ENCODE results near the gene CHP2. TPM values are rescaled to one million over a fixed set of nuclear protein-coding genes. Genes with fewer than 3 reads are reported as not detected.

Gene CHP2
- total and polyA plus RNA-seq, 2 donors from 2014 or later, result 6.8 TPM; not detected in 1

- intact Hi-C loops (cut with DNase I), result no loop called here
- H3K36me3 ChIP-seq (ENCODE audit: control insufficient read depth in 2 of 3, insufficient read depth in 3 of 3, low read length in 3 of 3), result no peaks in the 10 kb centered on the region
- H3K27me3 ChIP-seq (ENCODE audit: control insufficient read depth, insufficient read depth, low read length), result no peaks in the 10 kb centered on the region
- no peak for TF ChIP-seq CTCF (IDR thresholded peaks at IDR 0.05; ENCODE audit: borderline replicate concordance, extremely low read depth, insufficient read depth)
- no peaks in the 10 kb centered on the region for H3K9me3 ChIP-seq (ENCODE audit: control insufficient read depth in 2 of 3, insufficient read depth in 1 of 3, low read length in 3 of 3)
- no peak overlapping the region for H3K4me3 ChIP-seq (ENCODE audit: low read length in 3 of 3)
- H3K27ac ChIP-seq (ENCODE audit: low read depth in 2 of 2, low read length in 2 of 2), result no peak overlapping the region
- no peak for DNase-seq
- H3K4me1 ChIP-seq (ENCODE audit: control insufficient read depth in 2 of 3, insufficient read depth in 2 of 3, low read depth in 1 of 3, low read length in 3 of 3), result no peaks in the 10 kb centered on the region
- no peak for FAIRE-seq
- no peak overlapping the region for H3K9ac ChIP-seq (ENCODE audit: low read length in 3 of 3)
These were observed 31.0 kb downstream of the CHP2 start for GRCh38 chr16:23785842-23786241.

DNA sequence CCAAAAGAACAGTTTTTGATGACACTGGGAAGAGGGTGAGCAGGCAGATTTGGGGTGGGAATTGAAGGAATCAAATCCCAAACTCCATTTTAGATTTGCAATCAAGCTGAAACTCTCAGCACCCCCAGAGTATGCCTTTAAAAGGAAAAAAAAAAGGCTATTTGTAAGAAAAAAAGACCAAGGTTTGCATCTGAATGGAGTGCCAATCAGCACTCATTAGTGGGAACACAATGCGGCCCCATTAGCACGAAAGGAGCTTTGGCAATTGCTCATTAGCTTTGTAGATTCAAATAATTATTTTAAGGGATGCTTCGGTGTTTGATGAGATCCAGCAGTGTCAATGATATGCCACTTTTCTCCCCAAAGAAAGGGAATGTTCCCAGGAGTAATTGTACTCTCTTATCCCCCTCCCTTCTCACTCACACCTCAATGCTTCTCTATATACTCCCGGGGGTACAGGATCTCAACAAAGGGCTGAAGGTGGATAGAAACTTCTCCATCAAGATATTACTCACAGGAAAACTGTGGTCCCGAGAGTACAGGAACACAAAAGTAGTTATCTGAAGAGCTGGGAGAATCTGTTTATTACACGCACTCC, 32.2 kb downstream of the CHP2 start:
- no peaks in the 10 kb centered on the region for H3K9me3 ChIP-seq (ENCODE audit: control insufficient read depth in 2 of 3, insufficient read depth in 1 of 3, low read length in 3 of 3)
- H3K27me3 ChIP-seq (ENCODE audit: control insufficient read depth, insufficient read depth, low read length), result no peaks in the 10 kb centered on the region
- no peak overlapping the region for H3K27ac ChIP-seq (ENCODE audit: low read depth in 2 of 2, low read length in 2 of 2)
- no peak for TF ChIP-seq CTCF (IDR thresholded peaks at IDR 0.05; ENCODE audit: borderline replicate concordance, extremely low read depth, insufficient read depth)
- FAIRE-seq (no peak), DNase-seq (no peak)
- no peak overlapping the region for H3K9ac ChIP-seq (ENCODE audit: low read length in 3 of 3)
- H3K36me3 ChIP-seq (ENCODE audit: control insufficient read depth in 2 of 3, insufficient read depth in 3 of 3, low read length in 3 of 3), result no peaks in the 10 kb centered on the region
- H3K4me1 ChIP-seq (ENCODE audit: control insufficient read depth in 2 of 3, insufficient read depth in 2 of 3, low read depth in 1 of 3, low read length in 3 of 3), result no peaks in the 10 kb centered on the region
- intact Hi-C loops (cut with DNase I), result no loop called here
- no peak overlapping the region for H3K4me3 ChIP-seq (ENCODE audit: low read length in 3 of 3)

DNA sequence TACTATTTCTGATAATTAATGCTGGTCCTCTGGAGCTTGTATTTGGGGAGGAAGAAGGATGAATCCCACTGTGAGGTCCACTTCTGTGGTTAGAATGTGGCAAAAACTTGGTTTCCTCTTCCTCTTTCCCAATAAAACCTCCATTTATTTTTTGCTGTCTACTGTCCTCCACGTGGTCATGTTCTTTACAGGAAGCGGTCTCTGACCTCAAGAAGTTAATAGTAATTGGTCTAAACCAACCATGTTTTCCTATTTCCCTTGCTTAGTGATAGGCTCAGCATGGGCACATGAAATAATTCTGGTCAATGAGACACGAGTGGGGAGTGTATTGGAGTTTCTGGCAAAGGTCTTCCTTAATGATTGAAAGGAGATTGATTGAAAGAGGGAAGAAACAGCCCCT, 33.9 kb downstream of the CHP2 start:
- intact Hi-C loops (cut with DNase I), result no loop called here
- Histone ChIP-seq H3K36me3 (ENCODE audit: control insufficient read depth in 2 of 3, insufficient read depth in 3 of 3, low read length in 3 of 3) (no peaks in the 10 kb centered on the region), H3K4me1 (ENCODE audit: control insufficient read depth in 2 of 3, insufficient read depth in 2 of 3, low read depth in 1 of 3, low read length in 3 of 3) (no peaks in the 10 kb centered on the region), H3K27ac (ENCODE audit: low read depth in 2 of 2, low read length in 2 of 2) (no peak overlapping the region), H3K9ac (ENCODE audit: low read length in 3 of 3) (no peak overlapping the region), H3K9me3 (ENCODE audit: control insufficient read depth in 2 of 3, insufficient read depth in 1 of 3, low read length in 3 of 3) (no peaks in the 10 kb centered on the region), H3K4me3 (ENCODE audit: low read length in 3 of 3) (no peak overlapping the region), H3K27me3 (ENCODE audit: control insufficient read depth, insufficient read depth, low read length) (no peaks in the 10 kb centered on the region)
- TF ChIP-seq CTCF (IDR thresholded peaks at IDR 0.05; ENCODE audit: borderline replicate concordance, extremely low read depth, insufficient read depth), result no peak
- FAIRE-seq (no peak), DNase-seq (no peak)

- Histone ChIP-seq H3K36me3 (ENCODE audit: control insufficient read depth in 2 of 3, insufficient read depth in 3 of 3, low read length in 3 of 3) (no peaks in the 10 kb centered on the region), H3K9ac (ENCODE audit: low read length in 3 of 3) (no peak overlapping the region), H3K27me3 (ENCODE audit: control insufficient read depth, insufficient read depth, low read length) (no peaks in the 10 kb centered on the region), H3K27ac (ENCODE audit: low read depth in 2 of 2, low read length in 2 of 2) (no peak overlapping the region), H3K4me1 (ENCODE audit: control insufficient read depth in 2 of 3, insufficient read depth in 2 of 3, low read depth in 1 of 3, low read length in 3 of 3) (no peaks in the 10 kb centered on the region), H3K9me3 (ENCODE audit: control insufficient read depth in 2 of 3, insufficient read depth in 1 of 3, low read length in 3 of 3) (no peaks in the 10 kb centered on the region), H3K4me3 (ENCODE audit: low read length in 3 of 3) (no peak overlapping the region)
- DNase-seq (no peak), FAIRE-seq (no peak)
- no peak for TF ChIP-seq CTCF (IDR thresholded peaks at IDR 0.05; ENCODE audit: borderline replicate concordance, extremely low read depth, insufficient read depth)
- intact Hi-C loops (cut with DNase I), result loop anchor here (10.0 kb wide), 1 partner anchor 239 kb away; no protein-coding TSS in a partner anchor
These were observed 40.6 kb downstream of the CHP2 start for GRCh38 chr16:23795378-23795777.
